Breast epithelium (tissue), 3 donors: ENCODE data around the gene LRRFIP1.

Source experiments
- CTCF ChIP-seq, 3 donors: fragments of 450-650 bp; IDR thresholded peaks; one replicate each; pipeline ENCODE4 v1.5.1; 2016 to 2017; ENCODE audit warnings: antibody characterized with exemption in 3 of 3, mild to moderate bottlenecking in 3 of 3, moderate library complexity in 3 of 3
- POLR2A ChIP-seq: fragments of 450-650 bp; IDR thresholded peaks from one replicate; pipeline ENCODE4 v1.6.1; 2016; ENCODE audit warnings: antibody characterized with exemption, mild to moderate bottlenecking, moderate library complexity

- TF ChIP-seq CTCF (IDR thresholded peaks at IDR 0.05) (no peak), POLR2A (no peak)
These were observed 53.5 kb downstream of the LRRFIP1 start for GRCh38 chr2:237680702-237681478.
